GM21390 (cell line): ENCODE data around the gene GABRA4.

Experiments used
- ATAC-seq: cut with Tn5 transposase; IDR thresholded peaks from one replicate; pipeline ENCODE4 v1.9.1; 2021; ENCODE audit not compliant: unreplicated experiment

GABRA4 gene

GRCh38 chr4:46979726-46980125 lies 13.7 kb downstream of the GABRA4 start:
- no peak for ATAC-seq

GRCh38 chr4:46979283-46979682 lies 14.1 kb downstream of the GABRA4 start:
- ATAC-seq = no peak

DNA sequence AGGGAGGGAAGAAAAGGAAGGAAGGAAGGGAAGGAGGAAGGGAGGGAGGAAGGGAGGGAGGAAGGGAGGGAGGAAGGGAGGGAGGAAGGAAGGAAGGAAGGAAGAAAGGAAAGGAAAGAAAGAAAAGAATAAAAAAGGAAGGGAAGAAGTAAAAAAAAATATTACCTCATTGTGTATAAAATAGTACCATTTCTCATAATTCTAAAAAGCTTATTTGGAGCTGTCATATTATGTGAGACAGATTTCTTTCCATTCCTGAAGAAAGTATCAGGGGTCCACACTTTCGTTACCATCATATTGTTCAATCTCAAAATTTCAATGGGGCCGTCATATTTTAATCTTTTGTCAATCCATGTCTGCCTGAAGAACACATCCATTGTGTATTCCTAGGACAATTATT lies 16.1 kb downstream of the GABRA4 start:
- ATAC-seq = no peak

GRCh38 chr4:46975812-46976553 lies 17.4 kb downstream of the GABRA4 start:
- ATAC-seq = peak; percentile 62

GRCh38 chr4:46974891-46975543 lies 18.4 kb downstream of the GABRA4 start:
- ATAC-seq = no peak

DNA sequence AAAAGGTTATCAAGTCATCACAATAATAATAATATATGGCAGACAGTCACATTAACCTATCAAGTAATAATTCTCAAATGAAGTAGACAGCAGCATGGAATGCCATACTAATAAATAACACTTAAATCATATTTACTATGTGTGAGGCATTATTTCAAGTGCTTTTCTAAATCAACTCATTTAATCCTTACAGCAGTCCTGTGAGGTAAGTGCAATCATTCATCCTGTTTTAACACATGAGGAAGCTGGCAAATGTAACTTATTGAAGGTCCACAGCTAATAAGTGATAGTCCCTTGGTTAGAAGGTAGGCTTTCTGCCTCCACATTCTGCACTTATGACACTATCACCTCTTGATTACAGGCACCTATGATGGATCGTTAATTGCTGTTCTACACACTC lies 24.5 kb downstream of the GABRA4 start:
- ATAC-seq = no peak

DNA sequence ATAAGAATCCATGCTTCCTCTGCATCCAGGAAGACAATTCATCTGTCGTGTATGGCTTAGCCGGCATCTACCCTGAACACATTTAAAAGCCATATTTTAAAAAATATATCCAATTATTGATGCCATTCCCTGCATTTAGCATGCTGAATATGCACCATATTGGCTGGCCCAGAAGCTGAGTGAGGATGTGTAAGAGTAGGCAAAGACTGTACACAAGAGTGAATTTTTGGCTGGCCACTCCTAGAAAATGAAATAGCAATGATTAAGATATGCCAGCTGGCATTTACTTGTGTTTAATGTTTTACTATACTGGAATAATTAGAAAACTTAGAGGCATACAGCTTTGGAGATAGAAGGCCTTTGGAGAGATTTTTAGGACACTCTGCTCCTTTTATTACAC lies 25.8 kb downstream of the GABRA4 start:
- no peak for ATAC-seq

DNA sequence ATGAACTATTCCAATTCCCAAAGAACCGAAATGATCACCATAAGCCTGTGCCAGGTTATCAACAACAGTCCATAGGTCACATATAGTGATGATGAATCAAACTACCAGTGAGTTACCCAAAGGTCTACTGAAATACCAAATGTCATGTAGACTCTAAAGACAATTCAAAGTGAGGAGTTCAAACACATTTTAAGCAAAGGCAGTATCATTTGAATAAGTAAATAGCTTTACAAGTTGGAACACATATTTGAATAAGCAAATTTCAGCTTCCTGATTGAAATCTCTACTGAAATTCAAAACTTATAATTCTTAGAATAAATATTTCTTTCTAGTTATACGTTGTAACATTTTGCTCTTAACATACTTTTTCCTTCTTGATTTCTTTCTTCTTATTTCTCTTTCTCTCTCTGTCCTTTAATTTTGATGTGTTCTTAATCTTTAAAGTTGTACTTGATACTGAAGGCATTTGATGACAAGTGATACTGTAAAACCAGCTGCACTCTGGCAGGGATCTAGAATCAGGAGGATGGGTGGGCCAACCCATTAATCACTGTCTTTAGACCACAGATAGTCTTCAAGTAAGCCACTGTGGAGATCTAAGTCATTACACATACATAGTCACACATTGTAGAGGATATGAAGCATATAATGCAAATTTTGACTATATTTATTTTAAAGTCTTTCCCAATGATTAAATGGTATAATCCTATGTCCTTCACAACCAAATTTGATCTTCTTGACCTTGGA lies 34.5 kb downstream of the GABRA4 start:
- ATAC-seq = no peak

- no peak for ATAC-seq
Observed at GRCh38 chr4:46956451-46956850, 36.9 kb downstream of the GABRA4 start.

DNA sequence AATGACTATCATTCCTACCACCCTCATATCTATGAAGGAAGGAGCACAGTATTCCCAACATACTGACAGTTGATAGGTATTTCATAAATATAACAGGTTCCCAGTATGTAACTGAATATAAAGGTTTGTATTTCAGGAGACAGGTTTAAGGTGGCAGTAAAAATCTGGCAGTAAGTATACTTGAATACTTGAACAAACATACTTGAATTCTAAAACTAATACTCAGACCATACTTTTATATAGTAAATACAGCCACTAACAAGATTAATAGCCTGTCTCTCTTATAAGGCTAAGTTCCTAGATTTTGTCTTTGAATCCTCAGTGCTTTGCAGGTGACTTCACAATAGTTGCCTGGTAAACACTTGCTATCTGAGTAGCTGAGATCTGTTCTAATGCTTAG lies 37.8 kb downstream of the GABRA4 start:
- ATAC-seq = no peak

GRCh38 chr4:46954643-46955042 lies 38.7 kb downstream of the GABRA4 start:
- ATAC-seq = no peak

DNA sequence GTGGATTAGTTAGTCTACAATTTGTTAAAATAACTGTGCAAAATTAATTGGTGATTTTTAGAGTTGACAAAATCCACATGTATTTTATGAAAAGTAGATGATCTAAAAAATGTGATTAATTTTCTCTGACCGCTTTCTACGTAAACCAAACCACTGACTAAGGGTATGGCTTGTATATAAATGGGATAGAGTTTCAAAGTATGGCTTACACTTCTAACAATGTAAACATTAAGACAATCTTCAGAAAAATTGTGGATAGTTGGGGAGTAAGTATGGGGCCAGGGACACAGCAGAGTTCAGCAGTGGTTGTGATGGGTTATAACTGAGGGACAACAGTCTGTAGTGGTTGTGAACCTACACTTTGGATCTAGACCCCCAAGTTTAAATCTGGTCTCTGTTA lies 39.8 kb downstream of the GABRA4 start:
- no peak for ATAC-seq

GRCh38 chr4:46952451-46952850 lies 40.9 kb downstream of the GABRA4 start:
- no peak for ATAC-seq

GRCh38 chr4:46950826-46951225 lies 42.6 kb downstream of the GABRA4 start:
- ATAC-seq = no peak

DNA sequence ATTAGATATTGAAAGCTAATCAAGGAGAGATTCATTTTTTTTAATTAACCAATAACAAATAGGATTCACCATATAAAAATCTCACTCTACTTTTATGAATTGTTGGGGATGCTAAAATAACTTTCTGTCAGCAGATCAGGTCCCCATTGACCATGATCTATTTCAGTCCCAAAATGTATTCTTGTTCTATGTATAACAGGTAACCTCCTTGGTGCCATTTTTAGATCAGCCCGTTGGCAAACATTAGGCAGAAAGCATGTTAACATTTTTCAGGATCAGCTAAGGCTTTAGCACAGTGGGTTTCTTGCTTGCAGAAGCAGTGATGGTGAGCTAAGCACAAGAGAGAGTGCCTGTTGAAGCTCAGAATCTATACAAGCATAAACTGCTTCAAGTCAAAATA lies 43.6 kb downstream of the GABRA4 start:
- ATAC-seq = no peak

DNA sequence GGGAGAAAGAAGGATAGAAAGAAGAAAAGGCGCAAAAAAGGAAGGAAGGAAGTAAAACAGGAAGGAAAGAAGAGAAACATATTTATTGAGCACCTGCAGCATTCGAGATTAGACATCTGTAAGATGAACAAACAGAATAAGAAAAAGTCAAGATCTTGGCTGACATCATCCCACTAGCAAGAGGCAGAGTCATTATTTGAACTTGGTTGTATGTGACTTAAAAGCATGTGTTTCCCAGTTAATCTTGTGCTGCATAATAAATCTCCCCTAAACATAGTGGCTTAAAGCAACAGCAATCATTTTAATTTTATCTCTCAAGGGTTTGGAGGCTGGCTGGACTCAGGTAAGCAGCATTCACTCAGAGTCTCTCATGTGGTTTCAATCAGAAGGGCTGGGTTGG lies 45.8 kb downstream of the GABRA4 start:
- no peak for ATAC-seq

DNA sequence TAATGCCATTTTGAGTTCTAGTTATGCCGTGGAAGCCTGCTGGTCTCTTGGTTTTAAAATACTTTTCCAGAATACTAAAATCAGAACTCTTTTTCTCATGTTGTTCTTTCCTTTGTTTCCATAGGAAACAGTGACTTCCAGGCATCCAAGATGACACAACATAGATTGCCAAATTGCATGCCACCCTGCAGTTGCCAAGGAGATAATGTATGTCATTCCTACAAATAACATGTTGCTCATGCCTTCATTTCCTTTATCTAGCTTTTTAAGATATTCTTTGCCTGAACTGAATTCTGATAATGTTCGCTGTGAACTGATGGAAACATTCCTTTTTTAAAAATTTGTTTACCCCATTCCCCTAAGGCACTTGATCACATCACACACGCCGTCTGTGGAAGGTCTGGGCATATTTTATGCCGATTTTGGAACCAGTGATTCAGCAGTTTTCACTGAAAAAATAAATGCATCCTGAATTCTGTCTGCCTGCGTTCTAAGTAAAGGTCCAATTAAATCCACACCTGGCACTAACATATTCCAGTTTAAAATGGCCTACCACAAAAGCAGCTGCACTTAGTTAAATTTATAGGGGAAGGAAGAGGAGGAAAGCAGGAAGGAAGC lies 46.4 kb downstream of the GABRA4 start:
- no peak for ATAC-seq

DNA sequence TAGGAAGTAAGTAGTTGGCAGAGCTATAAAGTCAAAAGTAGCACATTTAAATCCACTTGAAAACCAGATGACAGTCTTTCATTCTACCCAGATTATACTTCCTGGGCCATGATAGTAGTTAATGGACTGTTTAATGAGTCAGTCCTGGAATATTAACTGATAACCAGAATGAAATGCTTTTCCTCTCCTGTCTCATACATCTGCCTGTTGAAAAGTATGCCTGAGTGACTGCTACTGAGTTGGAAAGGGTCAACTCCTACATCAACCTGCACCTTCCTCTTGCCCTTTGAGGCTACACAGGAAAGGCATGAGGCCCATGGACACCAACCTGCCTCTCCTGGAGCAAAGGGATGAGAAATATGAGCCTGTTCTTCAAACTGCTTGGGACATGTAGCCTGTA lies 48.3 kb downstream of the GABRA4 start:
- ATAC-seq = no peak

GRCh38 chr4:46944345-46944744 lies 49.0 kb downstream of the GABRA4 start:
- no peak for ATAC-seq

DNA sequence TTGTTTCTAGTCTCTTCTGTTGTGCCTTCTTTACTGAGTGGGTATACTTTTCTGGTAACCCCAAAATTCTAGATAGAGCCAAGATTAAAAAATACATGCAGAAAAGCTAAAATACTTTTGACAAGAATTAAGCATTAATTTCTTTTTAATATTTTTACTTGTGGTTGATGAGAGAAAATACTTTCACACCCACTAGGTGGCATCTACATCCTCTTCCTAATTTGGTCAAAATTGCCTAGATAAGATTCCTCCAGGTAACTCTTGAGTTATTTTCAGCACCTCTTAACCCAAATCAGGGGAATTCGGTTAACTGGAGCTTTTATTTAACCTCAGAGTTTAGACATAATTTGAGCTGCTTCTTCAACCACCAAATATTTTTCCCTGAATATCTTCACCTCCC lies 55.9 kb downstream of the GABRA4 start:
- no peak for ATAC-seq

DNA sequence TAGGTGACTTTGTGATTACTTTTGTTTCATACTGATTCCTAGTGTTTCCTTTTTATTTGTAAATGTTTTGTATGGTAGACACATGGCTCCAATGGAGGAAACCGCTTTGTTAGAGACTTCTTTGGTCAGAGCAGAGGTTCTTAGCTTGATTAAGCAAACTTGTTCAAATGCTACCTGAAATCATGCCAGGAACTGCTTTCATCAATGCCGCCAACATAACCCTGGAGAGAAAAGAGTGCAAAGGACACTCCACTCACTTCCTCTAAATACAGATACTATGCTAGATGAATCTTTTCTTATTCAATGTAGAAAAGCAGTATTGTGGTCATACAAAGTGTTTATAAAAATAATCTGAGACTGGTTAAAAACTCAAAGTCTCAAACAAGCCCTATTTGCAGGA lies 58.7 kb downstream of the GABRA4 start:
- ATAC-seq = no peak

GRCh38 chr4:46933686-46934085 lies 59.7 kb downstream of the GABRA4 start:
- ATAC-seq = no peak
